ENCODE measurements around the gene AGA.
A peak's percentile ranks its signal among the peaks of the same experiment; 100 is the strongest.

The AGA gene

DNA sequence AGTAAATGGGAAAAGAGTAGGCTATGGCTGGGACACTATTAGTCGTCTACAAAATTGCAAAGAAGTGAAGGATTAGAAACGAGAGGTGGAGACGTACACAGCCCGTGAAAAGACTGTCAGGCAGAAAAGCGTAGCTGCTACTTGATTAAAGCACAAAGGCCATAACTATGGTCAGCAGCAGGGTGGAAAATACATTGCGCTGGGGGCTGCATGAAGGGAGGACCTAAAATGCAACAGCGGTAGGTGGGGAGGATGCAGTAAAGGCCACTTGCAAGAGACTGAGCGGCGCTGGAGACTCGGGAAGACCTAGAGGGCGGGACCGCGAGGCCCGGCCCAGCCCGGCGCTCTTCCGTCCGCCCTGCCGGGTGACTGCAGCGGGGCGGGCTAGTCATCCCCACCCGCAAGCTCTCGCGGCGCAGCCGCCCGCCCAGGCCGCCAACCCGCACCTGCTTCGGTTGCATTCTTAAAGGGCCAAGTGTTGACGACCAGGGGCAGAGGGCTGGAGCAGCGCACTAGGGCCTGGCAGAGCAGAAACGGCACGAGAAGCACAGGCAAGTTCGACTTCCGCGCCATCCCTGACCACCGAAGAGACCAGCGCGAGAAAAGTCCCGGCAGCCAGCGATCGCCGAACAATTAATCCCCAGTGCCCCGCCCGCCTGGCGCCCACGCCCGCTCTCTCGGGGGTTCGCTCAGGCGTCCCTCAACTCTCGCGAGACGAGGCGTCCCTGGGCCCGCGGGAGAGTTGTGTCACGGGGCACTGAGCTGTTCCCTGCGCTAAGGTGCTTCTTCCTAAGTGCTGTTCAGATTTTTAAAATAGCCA is at the start of gene AGA:
AGA (minus strand) TSS at position 635 of the 820 bp plus-strand sequence; CDS start at position 573, 62 bp downstream.
- DNase-seq: peak; percentile 94 to 96

DNA sequence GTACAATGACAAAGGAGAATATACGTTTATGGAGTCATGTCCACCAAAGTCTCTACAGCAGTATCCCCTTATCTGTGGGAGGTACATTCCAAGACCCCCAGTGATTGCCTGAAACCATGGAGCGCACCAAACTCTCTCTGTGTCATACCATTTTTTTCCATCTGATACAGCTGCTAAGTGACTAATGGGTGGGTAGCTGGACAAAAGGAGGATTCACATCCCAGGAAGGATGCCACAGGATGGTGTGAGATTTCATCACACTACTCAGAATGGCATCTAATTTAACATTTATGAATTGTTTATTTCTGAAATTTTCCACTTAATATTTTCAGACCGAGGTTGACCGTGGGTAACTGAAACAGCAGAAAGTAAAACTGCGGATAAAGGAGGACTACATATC is 49.8 kb upstream of the AGA start:
- DNase-seq: no peak

DNA sequence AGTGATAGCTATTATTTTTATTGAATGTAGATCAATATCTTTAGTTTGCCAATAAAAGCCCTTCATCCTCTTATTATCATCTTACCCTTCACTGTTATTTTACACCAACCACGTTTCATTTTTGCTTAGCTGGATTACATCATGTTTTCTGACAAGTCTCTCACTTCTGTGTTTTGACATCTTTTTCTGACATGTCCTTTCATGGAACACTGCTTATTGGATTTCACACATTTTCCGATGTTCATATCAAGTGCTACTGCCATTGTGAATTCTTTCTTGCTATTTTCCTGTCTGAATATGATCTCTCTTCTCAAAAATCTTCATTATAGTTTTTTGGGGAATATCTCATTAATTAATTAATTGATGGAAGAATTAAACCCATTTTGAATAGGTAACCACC is 48.5 kb upstream of the AGA start:
- no peak for DNase-seq

DNA sequence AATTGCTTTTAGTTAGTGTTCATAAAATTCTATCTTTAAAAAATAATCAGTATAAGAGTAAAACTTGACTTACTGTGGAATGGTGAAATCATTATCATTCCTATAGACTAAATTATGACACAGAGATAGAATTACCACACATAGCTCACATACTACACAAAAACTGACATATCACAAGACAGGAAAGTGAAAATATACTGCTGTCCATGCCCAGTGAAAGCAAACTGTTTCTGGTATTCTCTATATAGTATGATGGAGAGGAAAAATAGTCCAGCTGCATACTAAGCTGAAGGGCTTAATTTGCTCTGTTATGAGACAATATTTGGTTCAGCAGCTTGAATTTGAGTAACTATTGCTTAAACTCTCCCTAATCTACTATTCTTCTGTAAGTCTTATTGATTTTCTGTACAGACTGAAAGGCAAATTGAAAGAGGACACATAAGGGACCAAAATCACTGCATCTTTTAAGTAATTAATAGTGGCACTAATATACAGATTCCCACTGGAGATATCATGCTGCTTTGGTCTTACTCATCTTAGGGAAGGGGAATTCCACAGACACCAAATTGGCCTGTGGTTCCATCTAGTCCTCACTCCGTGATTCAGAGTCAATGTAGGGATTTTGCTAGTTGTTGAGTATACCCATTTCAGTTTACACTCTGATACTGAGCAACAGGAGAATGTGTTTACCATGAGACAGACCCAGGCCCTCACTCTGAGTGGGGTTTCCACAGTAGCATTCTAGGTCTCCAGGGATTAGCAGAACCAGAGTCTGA is 47.4 kb upstream of the AGA start:
- no peak for DNase-seq

DNA sequence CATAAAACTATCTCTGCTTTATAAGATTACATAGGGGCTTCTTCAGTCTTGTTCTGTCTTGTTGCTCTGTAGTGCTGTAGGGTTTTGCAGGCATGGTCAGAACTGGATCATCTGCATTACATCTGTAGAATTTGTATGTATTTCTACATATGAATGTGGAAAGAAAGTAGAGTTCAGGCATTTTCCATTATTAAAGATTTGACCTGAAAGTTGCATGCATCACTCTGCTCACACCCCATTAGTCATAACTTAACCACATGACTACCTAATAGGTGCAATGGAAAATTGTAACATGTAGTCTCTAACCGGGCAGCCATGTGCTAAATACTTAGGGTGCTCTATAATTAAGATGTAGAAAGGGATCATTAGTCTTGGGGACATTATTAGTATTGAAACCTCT is 45.7 kb upstream of the AGA start:
- DNase-seq: no peak

DNA sequence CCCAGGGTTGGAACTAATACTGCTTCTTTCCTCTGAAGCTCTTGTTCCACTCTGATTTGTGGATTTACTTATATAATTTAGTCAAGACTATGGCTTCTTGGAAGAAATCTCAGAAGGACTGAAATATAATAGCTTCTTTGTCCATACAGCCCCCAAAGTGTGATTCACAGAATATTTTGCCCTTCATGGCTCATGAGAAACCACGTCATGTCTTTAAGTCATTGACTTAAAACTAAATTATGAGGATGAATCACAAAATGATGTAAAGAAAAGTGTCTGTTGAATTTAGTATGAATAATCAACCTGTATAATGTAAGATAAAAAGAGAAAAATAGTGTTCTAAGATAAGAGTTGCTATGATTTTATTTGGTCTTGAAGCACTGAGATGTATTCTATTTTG is 43.3 kb upstream of the AGA start:
- no peak for DNase-seq

DNA sequence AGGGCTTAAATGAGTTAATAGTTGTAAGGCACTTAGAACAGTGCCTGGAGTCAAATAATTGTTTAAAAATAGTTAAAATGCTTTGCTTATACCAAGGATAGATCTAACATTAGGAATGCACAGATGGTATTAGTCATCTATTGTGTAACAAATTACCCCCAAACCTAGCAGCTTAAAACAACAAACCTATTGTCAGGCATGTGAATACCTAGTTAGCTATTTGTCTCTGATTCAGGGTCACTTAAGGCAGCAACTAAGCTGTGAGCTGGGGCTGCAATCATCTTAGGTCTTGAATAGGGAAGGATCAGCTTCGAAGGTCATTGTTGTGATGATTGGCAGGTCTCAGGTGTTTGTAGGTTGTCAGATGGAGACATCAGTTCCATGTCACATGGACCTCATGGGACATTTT is 42.4 kb upstream of the AGA start:
- DNase-seq: no peak

DNA sequence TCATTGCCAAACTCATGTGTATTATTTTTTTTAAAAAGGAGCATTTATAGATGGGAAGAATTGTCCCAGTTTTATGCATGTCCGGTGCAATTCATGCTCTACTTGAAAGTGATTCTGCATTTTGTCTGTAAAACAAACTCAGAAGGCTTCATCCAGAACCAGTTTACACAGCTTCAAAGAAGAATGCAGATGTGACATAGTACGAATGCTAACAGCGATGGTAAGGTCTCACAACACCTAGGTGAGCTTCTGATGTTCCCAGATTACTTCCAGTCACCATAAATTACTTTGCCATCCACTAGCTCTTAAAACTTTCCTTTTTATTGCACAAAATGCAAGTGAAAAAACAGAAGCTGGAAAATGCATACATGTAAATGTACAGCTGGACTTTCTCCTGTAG is 41.5 kb upstream of the AGA start:
- no peak for DNase-seq

DNA sequence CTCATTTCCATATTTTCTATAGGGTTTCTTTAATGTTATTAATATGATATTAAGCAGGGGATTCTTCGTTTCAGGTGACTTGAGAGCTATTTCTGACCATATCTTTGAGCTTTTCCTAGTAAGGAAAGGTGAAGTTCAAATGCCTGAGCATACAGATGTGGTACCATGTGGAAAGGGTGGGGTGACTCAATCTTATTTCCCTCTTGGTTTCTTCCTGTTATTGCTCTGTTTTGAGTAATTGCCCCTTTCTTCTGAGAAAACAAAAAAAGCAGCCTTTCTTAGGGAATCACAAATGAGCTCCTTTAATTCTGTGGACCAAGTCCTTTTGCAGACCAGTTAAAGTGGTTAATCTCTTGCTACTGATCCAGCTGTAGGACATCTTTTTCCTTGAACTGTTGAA is 41.0 kb upstream of the AGA start:
- DNase-seq: no peak

DNA sequence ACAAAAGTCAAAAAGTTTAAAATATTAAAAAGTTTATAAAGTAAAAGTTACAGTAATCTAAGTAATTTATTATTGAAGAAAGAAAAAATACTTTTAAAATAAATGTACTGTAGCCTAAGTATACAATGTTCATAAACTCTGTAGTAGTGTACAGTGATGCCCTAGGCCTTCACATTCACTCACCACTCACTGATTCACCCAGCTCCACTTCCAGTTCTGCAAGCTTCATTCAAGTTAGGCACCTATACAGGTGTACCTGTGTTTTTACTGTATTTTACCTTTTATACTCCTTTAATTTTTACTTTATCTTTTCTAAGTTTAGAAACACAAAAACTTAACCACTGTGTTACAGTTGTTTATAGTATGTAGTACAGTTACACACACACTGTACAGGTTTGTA is 40.1 kb upstream of the AGA start:
- DNase-seq: no peak

DNA sequence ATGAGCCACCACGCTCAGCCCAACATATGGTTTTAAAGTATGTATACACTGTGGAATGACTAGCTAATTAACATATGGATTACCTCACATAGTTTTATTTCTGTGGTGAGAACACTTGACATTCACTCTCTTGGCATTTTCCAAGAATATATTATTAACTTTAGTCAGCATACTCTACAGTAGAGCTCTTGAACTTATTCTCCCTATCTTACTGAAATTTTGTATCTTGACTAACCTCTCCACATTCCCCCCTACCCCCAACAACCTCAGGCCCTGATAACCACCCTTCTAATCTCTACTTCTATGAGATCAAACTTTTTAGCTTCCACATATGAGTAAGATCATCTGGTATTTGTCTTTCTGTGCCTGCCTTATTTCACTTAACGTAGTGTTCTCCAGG is 38.6 kb upstream of the AGA start:
- no peak for DNase-seq

DNA sequence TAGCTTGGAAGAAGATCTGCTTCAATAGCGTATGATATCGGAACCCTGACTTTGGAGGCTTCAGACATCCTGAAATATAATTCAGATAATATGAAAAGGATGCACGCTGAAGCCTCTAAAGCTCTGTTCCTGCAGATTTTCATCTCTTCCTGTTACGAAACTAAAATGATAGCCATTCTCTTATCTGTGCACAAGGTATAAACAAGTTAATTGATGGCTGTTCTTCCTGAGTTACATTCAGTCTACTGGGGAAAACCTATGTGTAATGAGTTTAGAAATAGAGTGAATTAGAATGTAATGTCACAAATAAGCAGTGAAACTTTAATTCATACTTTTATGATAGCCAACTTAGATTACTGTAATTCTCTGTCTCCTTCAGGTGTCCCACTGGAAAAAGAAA is 36.8 kb upstream of the AGA start:
- DNase-seq: no peak

DNA sequence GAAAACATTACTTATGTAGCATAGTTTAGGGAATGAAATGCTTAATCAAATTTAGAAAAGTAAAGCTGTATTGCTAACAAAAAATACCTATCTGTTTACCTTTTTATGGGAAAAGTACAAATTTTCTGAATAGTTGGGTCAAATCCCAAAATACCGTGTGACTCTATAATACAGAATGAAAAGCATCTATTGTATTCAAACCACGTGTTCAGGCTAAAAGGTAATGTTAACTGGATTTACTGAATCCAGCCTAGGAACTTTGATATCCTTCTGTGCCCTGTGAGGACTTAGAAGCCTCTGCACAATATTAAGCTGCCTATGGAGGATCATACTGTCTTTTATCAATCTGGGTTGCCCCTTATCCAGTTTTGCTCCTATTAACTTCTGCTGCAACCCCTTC is 36.3 kb upstream of the AGA start:
- no peak for DNase-seq

DNA sequence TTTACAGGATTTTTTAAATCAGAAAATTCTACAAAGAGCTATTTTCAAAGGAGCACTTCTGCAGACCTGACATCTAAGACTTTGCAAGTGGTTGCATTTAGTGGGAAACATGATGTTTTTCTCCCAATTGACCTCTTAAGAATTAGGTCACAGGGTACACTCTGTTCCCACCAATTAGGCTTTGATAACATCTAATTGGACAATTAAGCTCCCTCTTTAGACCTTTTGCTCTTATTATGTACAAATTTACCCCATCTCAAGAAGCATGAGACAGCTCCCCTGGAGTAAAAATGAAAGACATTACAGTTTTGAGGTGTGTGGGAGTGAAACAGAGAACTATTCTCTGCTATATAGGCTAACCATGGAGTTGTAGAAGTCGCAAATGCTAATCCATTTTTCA is 31.8 kb upstream of the AGA start:
- no peak for DNase-seq

DNA sequence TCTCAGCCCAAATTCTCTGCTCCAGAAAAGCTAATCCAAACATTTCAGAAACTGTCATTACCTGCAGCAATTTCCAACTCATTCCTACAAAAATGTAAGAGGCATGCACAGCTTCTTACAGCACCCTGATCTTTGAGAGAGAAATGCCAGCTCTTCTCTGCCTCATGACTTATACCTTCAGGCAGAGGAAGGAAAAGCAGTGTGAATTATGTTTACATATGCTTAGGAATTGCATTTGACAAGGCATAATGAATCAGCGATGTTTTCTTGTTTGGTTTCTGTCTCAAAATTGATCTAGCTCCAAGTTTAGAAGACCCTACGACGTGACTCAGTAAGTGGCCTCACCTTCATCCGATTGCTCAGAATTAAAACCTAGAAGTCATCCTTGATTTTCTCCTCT is 21.8 kb upstream of the AGA start:
- DNase-seq: no peak

DNA sequence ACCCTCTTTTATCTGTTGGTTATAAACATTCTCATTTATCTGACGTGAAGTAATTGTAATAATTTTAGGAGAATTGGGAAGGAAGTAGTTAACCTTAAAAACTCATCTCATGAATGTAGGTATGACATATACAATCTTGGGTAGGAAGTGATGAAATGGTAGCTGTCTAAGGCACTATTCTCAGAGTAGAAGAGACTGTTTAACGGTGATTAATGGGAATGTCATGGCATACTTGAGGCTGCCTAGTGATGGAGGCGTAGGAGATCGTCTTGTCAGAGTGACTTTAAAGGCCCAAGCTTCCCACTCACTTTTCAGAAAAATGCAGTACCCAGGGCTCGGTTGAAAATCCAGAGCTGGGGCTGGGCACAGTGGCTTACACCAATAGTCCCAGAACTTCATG is 19.4 kb upstream of the AGA start:
- no peak for DNase-seq

DNA sequence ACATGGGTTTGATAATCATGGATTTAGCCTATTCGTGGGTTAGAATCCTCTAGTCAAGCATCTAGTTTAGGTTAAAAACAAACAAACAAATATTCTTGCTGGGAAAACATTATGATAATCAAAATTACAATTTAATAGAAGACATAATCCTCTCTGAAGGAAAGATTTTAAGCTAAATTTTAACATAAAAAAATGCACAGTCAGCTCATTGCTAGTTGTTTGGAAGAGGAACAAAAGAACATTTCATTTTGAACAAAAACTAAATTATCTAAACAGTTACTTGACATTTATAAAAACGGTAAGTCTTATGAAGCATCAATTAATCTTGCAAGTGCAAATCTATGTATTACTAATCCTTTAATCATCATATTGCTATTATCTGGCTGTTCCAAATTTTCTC is 18.2 kb upstream of the AGA start:
- DNase-seq: no peak

DNA sequence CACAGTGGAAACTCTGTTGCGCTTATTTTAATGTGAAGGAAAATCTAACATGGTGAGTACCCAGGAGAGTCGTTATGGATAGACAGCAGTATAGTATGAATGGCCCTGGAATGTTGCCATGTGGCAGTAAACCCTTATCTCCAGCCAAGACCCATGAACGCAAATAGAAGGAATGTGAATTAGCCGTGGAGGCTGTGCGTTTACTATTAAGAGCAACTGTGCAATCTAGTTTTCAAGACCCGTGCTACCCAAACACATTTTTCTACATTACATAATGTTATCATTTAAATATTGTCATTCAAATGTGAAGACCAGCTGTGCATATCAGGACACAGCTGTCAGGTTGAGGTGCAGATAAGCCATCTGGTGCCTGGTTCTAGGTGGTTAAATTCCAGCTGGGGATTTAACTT is 13.3 kb upstream of the AGA start:
- peak; percentile 3 to 37 for DNase-seq

DNA sequence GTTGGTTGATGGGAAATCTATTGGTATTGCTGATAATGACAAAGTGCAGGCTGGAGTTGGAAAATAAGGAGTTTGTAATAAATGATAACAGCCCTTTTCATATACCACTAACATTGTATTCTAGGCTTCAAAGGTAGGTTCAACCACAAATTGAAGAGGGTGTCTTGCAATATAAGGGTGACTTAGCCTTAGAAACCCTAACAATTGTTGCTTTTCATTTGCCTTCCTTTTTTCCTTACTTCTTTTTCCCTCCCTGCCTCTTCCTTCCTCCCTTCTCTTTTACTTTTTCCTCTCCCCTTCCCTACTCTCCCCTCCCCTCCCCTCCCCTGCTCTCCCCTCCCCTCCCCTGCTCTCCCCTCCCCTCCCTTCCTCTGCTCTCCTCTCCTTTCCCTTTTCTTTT is 10.9 kb upstream of the AGA start:
- DNase-seq: no peak

DNA sequence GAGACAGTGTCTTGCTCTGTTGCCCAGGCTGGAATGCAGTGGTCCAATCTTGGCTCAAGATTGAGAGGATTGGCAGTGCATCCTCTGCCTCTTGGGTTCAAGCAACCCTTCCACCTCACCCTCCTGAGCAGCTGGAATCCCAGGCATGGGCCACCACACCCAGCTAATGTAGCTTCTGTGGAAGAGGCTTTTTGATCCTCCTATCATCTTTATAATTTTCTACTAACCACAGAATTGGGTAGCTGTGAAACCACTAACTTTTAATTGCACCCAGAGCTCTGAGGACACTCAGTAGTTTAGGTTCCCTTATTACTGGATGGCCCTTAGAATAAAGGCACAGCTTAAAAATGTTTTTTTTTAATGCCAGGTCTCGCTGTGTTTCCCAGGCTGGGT is 8.9 kb upstream of the AGA start:
- DNase-seq: no peak

DNA sequence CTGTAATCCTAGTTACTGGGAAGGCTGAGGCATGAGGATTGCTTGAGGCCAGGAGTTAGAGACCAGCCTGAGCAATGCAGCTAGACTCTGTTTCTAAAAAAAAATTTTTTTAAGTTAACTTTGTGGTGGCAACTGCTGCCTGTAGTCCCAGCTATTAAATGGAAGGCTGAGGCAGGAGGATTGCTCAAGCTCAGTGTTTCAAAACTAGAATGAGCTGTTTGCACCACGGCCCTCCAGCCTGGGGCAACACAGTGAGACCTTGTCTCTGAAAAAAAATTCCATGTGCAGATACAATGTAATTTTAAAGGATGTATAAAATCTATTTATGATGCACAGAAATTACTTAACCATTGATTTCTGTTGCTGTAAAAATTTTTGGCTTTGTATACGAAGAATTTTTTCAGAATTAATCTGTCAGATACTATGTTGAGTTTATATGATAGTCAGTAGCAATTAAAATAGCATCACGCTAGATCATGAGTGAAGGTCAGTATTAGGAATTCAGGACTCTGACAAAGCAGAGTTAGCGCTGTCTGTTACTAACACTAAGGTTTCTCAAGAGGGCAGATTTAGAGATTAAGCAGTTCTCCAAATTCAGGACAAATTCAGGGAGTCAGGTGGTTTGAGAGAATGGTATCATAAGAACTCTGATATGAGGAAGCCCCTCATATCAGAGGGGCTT is 8.3 kb upstream of the AGA start:
- no peak for DNase-seq

DNA sequence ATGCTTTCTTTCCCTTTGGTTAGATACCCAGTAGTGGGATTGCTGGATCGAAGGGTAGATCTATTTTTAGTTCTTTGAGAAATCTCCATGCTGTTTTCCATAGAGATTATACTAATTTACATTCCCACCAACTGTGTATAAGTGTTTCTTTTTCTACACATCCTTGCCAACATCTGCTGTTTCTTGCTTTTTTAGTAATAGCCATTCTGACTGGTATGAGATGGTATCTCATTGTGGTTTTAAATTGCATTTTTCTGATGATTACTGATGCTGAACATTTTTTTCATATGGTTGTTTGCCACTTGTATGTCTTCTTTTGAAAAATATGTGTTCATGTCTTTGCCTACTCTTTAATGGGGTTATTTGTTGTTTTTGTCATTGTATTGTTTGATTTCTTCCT is 6.6 kb upstream of the AGA start:
- no peak for DNase-seq

DNA sequence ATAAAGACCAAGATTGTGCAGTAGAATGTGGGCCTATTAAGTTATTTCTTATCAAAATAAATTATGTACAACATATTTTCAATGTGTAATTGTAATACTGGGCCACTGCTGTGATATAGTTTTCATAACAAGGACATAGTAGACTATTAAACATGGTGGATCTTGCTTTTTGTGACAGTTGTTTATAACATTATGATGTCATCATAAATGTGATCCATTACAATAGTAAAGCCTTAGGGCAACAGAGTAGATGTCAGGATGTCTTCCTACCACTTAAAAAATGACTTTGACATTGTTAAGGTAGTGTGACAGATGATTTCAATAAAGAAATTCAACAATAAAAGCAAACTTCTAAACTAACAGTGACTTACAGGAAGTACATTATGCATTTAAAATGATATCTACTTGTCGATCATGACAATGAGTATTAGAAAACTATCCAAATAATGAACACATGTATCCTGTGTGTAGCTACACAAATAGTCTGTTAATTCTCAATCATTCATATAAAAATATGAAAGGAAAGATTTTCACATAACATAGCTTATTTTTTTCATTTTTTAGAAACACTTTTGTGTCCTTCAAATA is 5.3 kb upstream of the AGA start:
- no peak for DNase-seq

DNA sequence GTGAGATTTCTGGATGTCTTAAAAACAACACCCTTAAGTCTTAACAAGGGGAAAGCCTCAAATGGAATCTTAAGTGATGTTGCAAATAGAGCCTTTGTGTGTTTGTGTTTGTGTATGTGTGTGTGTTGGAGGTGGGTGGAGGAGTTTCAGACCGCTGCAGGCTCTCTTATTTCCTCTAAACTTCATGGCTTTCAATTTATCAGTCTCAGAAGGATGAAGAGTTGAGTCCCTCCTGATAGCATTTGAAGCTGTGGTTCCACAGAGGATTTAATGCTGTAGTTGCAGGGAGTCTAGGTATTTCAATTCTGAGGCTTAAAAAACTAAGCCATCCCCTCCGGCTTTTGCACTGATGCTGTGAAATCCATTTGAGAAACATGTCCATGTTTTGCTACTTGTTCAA is 4.3 kb upstream of the AGA start:
- DNase-seq: no peak
